ENCODE data around the gene SLC27A5. TPM values are rescaled to one million over a fixed set of nuclear protein-coding genes. Genes with fewer than 3 reads are reported as not detected.

The SLC27A5 gene
- total and polyA plus RNA-seq, 9 of the 15 experiments (the other 6 are each of a cell fraction or from before 2014, with no cell fraction given), result 42.2 to 318 (median 64.7) TPM

DNA sequence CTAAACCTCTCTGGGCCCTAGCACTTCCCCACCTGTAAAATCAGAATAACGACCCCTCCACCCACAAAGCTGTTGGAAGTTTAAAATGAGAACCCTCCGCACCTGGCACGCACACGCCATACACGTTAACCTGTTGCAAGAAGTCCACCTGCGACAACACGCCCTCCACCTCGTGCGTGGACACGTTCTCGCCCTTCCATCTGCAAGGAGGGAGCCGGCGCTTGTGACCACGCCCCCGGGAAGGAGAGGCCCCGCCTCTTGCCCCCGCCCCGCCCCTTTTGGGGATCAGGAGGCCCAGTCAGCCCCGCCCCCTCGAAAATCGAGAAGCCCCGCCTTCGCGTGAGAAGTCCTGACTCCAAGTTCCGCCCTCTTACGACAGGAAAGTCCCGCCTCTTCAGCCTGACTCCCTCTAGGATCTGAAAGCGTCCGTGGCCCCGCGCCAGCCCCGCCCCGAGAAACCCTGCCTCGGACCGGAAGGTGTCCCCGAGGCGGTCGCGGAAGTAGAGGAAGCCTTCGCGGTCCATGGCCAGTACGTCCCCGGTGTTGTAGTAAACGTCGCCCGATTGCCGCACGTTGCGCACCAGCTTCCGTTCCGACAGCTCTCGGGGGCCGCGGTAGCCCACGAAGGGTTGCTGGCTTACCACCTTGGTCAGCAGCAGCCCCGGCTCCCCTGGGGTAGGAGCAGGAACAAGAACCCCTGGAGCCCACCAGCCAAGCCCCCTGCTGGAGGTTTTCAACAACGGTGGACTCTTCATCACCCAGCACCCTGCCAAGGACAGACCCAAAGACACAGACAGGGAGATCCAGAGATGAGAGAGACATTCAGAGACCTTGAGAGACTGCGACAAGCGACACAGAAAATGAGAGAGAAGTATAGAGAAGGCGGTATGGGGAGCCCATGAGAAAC, 12.5 kb downstream of the SLC27A5 start (continued):
- TF ChIP-seq TAF9B (IDR thresholded peaks at IDR 0.05; ENCODE audit: partially characterized antibody) (peak; percentile 87), CCAR2 (IDR thresholded peaks at IDR 0.05; ENCODE audit: low read depth, low read length) (no peak), RBM25 (IDR thresholded peaks at IDR 0.05; ENCODE audit: low read depth, low read length, severe bottlenecking) (no peak), JUND (IDR thresholded peaks at IDR 0.05; ENCODE audit: borderline replicate concordance, low read depth, low read length) (peak; percentile 76), JUND (tag; IDR thresholded peaks at IDR 0.05; ENCODE audit: borderline replicate concordance, low read depth, low read length) (peak; percentile 25; the same call in 1 of the 3 replicates), ZNF174 (CRISPR knock-in tag; IDR thresholded peaks at IDR 0.05) (no peak), ZNF561 (CRISPR knock-in tag; conservative IDR thresholded peaks at IDR 0.05) (no peak), POLR2A (conservative IDR thresholded peaks at IDR 0.05) (peak; percentile 83), RFX5 (IDR thresholded peaks at IDR 0.05; ENCODE audit: low read depth, low read length) (no peak), ZNF507 (tag; conservative IDR thresholded peaks at IDR 0.05) (no peak), KAT8 (IDR thresholded peaks at IDR 0.05; ENCODE audit: low read depth) (no peak), NR1H2 (CRISPR knock-in tag; IDR thresholded peaks at IDR 0.05) (0 out of 2 replicates have a peak, but pooled peaks have one; percentile 25), MYC (IDR thresholded peaks at IDR 0.05; ENCODE audit: low read depth, low read length) (peak; percentile 94), MYC (CRISPR knock-in tag; IDR thresholded peaks at IDR 0.05; ENCODE audit: borderline replicate concordance, low read depth) (no peak), MEF2D (tag; conservative IDR thresholded peaks at IDR 0.05; ENCODE audit: low read depth) (no peak), ZNF311 (CRISPR knock-in tag; IDR thresholded peaks at IDR 0.05) (no peak), EWSR1 (IDR thresholded peaks at IDR 0.05; ENCODE audit: borderline replicate concordance, low read depth, partially characterized antibody) (no peak), EP300 (IDR thresholded peaks at IDR 0.05; ENCODE audit: low read length) (peak; percentile 59), ZNF589 (CRISPR knock-in tag; IDR thresholded peaks at IDR 0.05; ENCODE audit: low read depth) (no peak)
- TF ChIP-seq, protein P1, sequence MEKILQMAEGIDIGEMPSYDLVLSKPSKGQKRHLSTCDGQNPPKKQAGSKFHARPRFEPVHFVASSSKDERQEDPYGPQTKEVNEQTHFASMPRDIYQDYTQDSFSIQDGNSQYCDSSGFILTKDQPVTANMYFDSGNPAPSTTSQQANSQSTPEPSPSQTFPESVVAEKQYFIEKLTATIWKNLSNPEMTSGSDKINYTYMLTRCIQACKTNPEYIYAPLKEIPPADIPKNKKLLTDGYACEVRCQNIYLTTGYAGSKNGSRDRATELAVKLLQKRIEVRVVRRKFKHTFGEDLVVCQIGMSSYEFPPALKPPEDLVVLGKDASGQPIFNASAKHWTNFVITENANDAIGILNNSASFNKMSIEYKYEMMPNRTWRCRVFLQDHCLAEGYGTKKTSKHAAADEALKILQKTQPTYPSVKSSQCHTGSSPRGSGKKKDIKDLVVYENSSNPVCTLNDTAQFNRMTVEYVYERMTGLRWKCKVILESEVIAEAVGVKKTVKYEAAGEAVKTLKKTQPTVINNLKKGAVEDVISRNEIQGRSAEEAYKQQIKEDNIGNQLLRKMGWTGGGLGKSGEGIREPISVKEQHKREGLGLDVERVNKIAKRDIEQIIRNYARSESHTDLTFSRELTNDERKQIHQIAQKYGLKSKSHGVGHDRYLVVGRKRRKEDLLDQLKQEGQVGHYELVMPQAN (IDR thresholded peaks at IDR 0.05; ENCODE audit: borderline replicate concordance), result peak; percentile 89
- TF ChIP-seq, protein P2, sequence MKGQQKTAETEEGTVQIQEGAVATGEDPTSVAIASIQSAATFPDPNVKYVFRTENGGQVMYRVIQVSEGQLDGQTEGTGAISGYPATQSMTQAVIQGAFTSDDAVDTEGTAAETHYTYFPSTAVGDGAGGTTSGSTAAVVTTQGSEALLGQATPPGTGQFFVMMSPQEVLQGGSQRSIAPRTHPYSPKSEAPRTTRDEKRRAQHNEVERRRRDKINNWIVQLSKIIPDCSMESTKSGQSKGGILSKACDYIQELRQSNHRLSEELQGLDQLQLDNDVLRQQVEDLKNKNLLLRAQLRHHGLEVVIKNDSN (CRISPR knock-in tag; IDR thresholded peaks at IDR 0.05), result no peak
- TF ChIP-seq, protein P3, sequence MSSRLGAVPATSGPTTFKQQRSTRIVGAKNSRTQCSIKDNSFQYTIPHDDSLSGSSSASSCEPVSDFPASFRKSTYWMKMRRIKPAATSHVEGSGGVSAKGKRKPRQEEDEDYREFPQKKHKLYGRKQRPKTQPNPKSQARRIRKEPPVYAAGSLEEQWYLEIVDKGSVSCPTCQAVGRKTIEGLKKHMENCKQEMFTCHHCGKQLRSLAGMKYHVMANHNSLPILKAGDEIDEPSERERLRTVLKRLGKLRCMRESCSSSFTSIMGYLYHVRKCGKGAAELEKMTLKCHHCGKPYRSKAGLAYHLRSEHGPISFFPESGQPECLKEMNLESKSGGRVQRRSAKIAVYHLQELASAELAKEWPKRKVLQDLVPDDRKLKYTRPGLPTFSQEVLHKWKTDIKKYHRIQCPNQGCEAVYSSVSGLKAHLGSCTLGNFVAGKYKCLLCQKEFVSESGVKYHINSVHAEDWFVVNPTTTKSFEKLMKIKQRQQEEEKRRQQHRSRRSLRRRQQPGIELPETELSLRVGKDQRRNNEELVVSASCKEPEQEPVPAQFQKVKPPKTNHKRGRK (tag; IDR thresholded peaks at IDR 0.05), result no peak
- TF ChIP-seq, protein P4, sequence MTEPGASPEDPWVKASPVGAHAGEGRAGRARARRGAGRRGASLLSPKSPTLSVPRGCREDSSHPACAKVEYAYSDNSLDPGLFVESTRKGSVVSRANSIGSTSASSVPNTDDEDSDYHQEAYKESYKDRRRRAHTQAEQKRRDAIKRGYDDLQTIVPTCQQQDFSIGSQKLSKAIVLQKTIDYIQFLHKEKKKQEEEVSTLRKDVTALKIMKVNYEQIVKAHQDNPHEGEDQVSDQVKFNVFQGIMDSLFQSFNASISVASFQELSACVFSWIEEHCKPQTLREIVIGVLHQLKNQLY (CRISPR knock-in tag; conservative IDR thresholded peaks at IDR 0.05), result no peak

Measured in K562 (cell line).